ENCODE data around the gene ASCL2. TPM values are rescaled to one million over a fixed set of nuclear protein-coding genes. Genes with fewer than 3 reads are reported as not detected.

Gene ASCL2
- total RNA-seq, 4 donors from 2014 or later: 0.24 to 2.6 TPM; not detected in 2

DNA sequence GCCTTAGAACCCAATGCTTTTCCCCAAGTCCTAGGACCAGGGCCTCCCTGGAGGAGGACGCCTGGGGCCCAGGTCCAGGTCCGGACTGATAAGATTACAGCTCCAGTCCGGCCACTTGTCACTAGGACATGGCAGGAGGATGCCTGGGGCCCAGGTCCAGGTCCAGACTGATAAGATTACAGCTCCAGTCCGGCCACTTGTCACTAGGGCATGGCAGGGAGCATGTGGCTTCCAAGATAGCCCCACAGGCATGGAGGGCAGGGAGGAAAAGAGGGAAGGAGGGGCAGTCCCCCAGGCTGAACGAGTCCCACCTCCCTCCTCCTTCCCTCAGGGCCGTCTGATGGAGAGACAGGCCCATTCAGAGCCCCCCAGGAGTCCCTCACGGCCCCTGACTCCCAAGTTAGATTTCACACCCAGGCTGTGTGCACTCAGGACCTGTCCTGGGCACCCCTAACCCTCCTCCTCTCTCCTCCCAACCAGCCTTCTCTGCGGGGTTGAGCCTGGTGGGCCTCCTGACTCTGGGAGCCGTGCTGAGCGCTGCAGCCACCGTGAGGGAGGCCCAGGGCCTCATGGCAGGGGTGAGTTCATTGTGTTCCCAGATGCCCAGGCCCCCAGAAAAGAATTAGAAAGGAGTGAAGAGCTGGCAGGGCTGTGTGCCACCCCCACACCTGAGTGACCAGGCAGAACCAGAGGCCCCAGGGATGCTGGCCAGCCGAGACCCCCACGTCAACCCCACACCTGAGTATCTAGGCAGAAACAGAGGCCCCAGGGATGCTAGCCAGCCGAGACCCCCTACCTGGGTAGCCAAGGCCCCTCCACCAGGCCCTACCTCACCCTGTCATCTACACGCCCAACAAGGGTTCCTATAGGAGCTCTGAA is 33.5 kb upstream of the ASCL2 start:
- TF ChIP-seq, protein P1, sequence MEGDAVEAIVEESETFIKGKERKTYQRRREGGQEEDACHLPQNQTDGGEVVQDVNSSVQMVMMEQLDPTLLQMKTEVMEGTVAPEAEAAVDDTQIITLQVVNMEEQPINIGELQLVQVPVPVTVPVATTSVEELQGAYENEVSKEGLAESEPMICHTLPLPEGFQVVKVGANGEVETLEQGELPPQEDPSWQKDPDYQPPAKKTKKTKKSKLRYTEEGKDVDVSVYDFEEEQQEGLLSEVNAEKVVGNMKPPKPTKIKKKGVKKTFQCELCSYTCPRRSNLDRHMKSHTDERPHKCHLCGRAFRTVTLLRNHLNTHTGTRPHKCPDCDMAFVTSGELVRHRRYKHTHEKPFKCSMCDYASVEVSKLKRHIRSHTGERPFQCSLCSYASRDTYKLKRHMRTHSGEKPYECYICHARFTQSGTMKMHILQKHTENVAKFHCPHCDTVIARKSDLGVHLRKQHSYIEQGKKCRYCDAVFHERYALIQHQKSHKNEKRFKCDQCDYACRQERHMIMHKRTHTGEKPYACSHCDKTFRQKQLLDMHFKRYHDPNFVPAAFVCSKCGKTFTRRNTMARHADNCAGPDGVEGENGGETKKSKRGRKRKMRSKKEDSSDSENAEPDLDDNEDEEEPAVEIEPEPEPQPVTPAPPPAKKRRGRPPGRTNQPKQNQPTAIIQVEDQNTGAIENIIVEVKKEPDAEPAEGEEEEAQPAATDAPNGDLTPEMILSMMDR (IDR thresholded peaks at IDR 0.05): no peak
- ATAC-seq (ENCODE audit: low FRiP score): no peak
- peak; percentile 19 for DNase-seq (ENCODE audit: low spot score)

DNA sequence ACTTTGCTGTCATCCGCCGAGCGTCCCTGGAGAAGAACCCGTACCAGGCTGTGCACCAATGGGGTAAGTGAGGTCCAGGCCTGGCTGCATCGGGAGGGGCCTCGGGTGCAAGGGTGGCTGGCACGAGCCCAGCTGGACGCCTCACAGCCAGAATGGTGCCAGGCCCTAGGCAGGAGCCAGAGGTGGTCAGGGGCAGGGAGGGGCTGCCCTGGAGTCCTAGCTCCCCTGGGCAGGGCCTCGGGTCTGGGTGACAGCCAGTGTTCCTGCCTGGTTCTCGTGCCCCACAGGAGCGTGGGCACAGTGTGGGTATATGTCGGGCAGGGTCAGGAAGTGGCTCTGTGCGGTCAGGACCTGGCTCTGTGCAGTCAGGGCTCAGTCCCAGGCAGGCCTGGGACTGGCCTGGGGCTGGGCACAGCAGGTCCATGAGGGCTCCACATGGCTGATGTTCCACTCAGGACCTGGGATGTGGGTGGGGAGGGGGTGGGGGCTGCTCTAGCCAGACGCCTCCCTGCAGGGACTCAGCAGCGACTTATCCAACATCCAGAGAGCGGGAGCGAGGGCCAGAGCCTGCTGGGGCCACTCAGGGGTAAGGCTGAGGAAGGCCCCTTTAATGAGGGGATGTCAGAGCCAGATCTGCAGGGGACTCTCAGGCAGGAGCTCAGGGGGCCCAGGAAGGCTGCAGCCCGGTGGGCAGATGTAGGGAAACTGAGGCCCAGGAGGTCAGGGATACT is 32.7 kb upstream of the ASCL2 start:
- DNase-seq (ENCODE audit: low spot score) (peak; percentile 9), ATAC-seq (ENCODE audit: low FRiP score) (no peak)
- TF ChIP-seq, protein P1 (IDR thresholded peaks at IDR 0.05): no peak

DNA sequence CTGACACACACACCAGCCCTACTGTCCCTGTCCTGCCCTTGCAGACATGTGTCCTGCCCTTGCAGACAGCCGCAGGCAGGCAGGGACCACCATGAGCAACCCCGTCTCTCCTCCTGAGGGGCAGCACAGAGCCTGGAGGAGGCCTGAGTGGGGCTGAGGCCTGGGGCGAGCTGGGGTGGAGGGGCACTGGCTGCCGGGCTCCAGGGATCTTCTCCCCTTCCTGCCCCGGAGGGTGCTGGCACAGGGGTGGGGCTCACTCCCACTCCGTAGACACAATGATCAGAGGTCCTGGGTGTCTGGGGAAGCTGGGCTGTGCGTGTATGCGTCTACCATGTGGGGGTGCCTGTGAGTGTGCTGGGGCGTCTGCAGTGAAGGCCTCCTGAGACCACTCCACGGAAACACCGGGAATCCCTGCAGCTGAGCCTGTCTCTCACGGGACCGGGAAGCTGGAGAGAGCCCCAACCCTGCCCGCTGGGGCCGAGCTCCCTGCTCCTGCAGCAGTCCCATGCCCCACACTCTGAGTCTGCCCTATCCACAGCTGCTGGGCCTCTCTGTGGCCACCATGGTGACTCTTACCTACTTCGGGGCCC is 32.0 kb upstream of the ASCL2 start:
- DNase-seq (ENCODE audit: low spot score) (peak; percentile 20), ATAC-seq (ENCODE audit: low FRiP score) (no peak)
- TF ChIP-seq, protein P1 (IDR thresholded peaks at IDR 0.05): no peak

DNA sequence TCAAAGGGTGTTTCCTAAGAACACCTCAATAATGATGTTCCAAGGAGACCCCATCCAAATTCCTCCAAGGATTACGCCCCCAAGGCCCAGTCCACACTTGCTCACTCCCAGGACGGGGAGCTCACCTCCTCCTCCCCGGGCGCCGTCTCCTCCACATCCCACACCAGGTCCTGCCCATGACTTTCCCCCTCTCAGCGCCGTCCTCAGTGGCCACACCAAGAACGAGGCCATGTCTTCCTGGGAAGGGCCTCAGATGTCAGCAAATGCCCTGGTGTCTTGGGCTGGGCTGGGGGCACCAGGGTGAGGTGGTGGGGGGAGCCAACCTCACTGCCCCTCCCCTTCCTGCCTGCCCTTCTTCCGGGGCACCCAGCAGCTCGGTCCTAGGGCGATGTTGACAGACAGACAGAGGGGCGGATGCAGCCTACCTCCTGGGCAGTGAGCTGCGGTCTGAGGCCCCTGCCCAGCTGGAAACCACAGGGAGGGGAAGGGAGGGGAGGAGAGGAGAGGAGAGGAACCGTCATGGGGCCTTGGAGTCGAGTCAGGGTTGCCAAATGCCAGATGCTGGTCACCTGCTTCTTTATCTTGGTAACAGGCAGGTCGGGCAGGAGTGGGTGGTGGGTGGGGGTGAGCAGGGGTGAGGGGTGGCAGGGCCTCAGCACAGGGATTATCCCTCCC is 31.4 kb upstream of the ASCL2 start, which contains the start of the genes C11orf21 and TSPAN32:
Gene C11orf21 (minus strand): TSS at position 288 of the 675 bp plus-strand sequence. CDS start 110 bp downstream, at position 178.
Gene TSPAN32 (plus strand): TSS at position 383 of the 675 bp plus-strand sequence. CDS start 137 bp downstream, at position 520.
- TF ChIP-seq, protein P1 (IDR thresholded peaks at IDR 0.05): no peak
- DNase-seq (ENCODE audit: low spot score): peak; percentile 16
- no peak for ATAC-seq (ENCODE audit: low FRiP score)

DNA sequence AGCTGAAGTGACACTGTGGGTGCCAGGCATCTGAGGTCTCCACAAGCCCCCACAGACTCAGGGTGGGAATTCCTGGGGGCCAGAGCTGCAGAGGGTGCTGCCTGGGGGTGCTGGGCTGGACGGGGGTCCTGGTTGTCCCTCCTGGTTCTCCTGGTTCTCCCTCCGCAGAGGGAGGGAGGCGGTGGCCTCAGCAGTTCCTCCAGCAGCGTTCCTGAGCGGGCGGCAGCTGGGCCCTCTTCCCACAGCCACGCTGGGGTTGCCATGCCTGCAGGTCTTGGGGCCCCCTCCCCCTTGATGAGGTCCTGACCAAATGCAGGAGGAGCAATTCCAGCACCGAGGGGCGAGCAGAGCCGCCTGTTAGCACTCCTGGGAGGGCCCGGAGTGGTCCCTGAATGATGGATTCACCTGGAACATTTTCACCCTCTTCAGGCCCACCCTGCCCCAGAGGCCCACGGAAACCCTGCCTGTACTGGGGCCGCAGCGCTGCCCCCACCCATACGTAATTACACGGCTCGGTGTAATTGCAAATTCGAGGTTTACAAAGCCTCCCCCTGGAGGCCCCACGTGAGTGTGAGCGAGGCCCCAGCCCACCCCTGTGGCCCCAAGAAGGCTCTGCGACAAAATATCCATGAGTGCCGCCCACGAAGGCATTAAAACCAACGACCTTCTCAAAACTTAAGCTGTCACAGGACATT is 30.7 kb upstream of the ASCL2 start:
- TF ChIP-seq, protein P1 (IDR thresholded peaks at IDR 0.05): no peak
- ATAC-seq (ENCODE audit: low FRiP score) (no peak), DNase-seq (ENCODE audit: low spot score) (peak; percentile 17)
